ENCODE measurements around the gene FBXL13.
"Not testable (repeated sequence)": the region's sequence is repeated elsewhere in the genome, so short reads cannot be mapped to it uniquely, and the experiment has no call there.

The FBXL13 gene

DNA sequence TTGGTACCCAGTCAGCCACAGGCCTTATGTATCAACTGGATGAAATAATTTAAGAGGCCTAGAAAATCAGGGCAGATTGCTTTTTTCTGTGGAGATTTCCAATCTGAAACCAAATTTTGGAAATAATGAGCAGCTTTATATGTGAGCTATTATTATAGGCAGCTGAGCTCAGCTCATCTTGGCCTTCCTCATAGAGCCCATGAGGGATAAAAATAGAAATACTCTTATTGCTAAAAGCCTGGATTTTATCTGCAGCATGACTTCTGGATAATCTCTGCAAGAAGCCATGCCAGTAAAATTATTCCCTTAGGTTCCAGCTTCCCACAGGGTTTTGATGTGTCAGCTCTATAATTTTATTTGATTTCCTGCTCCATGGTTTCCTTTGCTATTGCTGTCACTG, 282.8 kb downstream of the FBXL13 start:
- H3K27ac ChIP-seq (replicated peaks); H3K27me3 ChIP-seq (ENCODE audit: insufficient read depth, poor library complexity, severe bottlenecking); H3K4me3 ChIP-seq (replicated peaks; ENCODE audit: insufficient read depth, low read length); DNase-seq (ENCODE audit: low read depth in 1 of 2, low spot score in 1 of 2): not testable (repeated sequence)

DNA sequence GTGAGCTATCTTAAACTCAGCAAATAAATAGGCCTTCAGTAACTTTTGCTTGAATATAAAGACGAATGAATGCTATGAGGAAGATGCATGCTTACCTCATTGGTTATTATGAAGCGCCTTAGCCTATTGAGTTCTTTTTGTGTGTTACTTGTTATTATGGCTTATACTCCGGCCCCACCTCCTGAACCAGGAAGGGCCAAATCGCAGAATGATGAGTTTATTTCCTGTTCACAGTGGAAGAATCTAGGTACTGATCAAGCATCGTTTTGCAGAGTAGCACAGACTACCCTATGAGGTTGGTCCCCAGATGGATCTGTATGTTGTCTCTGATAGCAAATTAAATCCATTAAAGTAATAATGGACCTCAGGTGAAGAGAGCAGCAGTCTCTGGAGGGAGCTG, 283.2 kb downstream of the FBXL13 start:
- H3K4me3 ChIP-seq (replicated peaks; ENCODE audit: insufficient read depth, low read length); DNase-seq (ENCODE audit: low read depth in 1 of 2, low spot score in 1 of 2); H3K27me3 ChIP-seq (ENCODE audit: insufficient read depth, poor library complexity, severe bottlenecking); H3K27ac ChIP-seq (replicated peaks): not testable (repeated sequence)

DNA sequence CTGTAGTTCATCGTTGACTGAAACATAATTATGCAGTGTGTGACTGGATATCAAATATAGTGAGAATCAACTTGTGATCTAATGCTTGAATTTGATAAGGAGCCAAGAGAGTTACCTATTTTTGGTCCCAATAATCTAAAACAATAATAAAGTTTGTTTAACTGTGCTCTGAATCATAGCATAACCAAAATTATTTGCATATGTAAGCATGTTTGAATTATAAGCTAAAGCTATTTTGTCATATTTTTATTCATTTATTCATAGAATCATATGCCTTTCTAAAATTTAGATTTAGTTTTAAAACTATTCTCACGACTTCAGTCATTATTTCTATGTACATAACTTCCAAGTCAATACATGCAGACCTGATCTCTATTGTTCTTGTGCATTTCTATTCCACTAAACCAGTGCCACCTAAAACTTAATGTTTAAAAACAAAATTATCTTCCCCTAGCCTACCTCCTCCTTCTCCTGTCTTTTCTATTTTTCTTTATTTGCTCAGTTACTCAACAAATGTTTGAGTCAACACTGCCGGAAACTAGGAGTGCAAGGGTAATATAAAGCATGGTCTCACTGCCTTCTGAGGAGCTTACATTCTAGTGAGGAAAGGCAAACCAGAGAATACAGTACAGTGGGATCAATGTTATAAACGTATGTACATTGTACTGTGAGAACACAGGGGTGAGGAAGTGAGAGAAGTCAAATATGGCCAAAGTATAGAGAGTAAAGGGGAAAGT, 284.1 kb downstream of the FBXL13 start:
- not testable (repeated sequence) for DNase-seq (ENCODE audit: low read depth in 1 of 2, low spot score in 1 of 2); H3K27ac ChIP-seq (replicated peaks); H3K4me3 ChIP-seq (replicated peaks; ENCODE audit: insufficient read depth, low read length); H3K27me3 ChIP-seq (ENCODE audit: insufficient read depth, poor library complexity, severe bottlenecking)

DNA sequence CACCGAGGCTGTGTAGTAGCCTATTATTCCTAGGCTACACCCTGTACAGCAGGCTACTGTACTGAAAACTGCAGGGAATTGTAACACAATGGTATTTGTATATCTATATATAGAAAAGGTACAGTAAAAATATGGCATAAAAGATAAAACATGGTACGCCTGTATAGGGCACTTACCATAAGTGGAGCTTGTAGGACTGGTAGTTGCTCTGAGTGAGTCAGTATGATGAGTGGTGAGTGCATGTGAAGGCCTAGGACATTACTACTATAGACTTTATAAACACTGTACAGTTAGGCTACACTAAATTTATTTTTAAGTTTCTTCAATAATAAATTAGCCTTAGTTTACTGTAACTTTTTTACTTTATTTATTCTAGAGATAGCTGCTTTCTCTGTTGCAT, 285.8 kb downstream of the FBXL13 start:
- not testable (repeated sequence) for DNase-seq (ENCODE audit: low read depth in 1 of 2, low spot score in 1 of 2); H3K4me3 ChIP-seq (replicated peaks; ENCODE audit: insufficient read depth, low read length); H3K27me3 ChIP-seq (ENCODE audit: insufficient read depth, poor library complexity, severe bottlenecking); H3K27ac ChIP-seq (replicated peaks)

DNA sequence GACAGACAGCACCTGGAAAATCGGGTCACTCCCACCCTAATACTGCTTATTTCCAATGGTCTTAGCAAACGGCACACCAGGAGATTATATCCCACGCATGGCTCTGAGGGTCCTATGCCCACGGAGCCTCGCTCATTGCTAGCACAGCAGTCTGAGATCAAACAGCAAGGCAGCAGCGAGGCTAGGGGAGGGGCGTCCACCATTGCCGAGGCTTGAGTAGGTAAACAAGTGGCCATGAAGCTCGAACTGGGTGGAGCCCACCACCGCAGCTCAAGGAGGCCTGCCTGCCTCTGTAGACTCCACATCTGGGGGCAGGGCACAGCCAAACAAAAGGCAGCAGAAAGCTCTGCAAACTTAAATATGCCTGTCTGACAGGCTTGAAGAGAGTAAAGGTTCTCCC, 293.7 kb downstream of the FBXL13 start:
- not testable (repeated sequence) for H3K4me3 ChIP-seq (replicated peaks; ENCODE audit: insufficient read depth, low read length); DNase-seq (ENCODE audit: low read depth in 1 of 2, low spot score in 1 of 2); H3K27ac ChIP-seq (replicated peaks); H3K27me3 ChIP-seq (ENCODE audit: insufficient read depth, poor library complexity, severe bottlenecking)

DNA sequence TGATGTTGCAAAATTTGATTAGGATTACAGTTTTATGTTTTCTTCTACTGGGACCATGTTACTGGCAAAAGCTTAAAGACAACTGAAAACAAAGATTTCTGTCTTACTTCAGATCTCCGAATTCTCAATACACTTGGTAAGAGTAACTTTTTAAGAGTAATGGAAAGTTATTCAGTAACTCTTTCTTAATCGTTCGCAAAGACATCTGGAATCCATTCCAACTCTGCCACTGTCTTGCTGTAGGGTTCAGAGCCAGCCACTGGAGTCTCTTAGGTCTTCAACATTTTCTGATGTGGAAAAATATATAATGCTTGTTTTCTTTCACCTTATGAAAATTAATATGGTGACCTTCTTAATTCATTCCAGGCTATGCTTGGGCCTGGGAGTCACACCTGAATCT, 295.9 kb downstream of the FBXL13 start:
- not testable (repeated sequence) for H3K27ac ChIP-seq (replicated peaks); H3K4me3 ChIP-seq (replicated peaks; ENCODE audit: insufficient read depth, low read length); H3K27me3 ChIP-seq (ENCODE audit: insufficient read depth, poor library complexity, severe bottlenecking); DNase-seq (ENCODE audit: low read depth in 1 of 2, low spot score in 1 of 2)

DNA sequence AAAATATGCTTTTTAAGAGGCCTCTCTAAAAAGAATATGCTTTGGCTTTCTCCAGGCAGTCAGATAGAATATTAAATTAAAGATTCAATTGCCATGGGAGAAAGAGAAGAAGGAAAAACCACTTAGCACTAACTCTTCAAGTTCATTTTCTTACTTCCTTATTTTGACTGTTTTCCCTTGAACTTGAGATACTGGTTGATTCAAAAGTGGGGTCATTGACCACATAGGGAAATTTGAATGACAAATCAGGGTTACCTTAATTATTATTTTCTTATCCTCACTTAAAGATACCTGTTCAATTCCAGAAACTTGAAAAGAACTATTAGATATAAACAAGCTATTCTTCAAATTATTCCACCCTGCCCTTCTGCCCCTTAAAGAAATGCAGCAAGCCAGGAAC, 298.4 kb downstream of the FBXL13 start:
- H3K27ac ChIP-seq (replicated peaks); DNase-seq (ENCODE audit: low read depth in 1 of 2, low spot score in 1 of 2); H3K27me3 ChIP-seq (ENCODE audit: insufficient read depth, poor library complexity, severe bottlenecking); H3K4me3 ChIP-seq (replicated peaks; ENCODE audit: insufficient read depth, low read length): not testable (repeated sequence)

DNA sequence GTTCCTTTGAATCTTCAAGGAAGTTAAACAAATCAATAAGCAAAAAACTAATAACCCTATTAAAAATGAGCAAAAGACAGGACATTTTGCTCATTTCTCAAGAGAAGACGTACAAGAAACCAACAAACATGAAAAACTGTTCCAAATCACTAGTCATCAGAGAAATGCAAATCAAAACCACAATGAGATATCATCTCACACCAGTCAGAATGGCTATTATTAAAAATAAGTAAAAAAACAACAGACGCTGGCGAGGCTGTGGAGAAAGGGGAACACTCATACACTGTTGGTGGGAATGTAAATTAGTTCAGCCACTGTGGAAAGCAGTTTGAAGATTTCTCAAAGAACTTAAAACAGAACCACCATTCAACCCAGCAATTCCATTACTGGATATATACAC, 304.1 kb downstream of the FBXL13 start:
- H3K27me3 ChIP-seq (ENCODE audit: insufficient read depth, poor library complexity, severe bottlenecking); H3K4me3 ChIP-seq (replicated peaks; ENCODE audit: insufficient read depth, low read length); H3K27ac ChIP-seq (replicated peaks); DNase-seq (ENCODE audit: low read depth in 1 of 2, low spot score in 1 of 2): not testable (repeated sequence)

DNA sequence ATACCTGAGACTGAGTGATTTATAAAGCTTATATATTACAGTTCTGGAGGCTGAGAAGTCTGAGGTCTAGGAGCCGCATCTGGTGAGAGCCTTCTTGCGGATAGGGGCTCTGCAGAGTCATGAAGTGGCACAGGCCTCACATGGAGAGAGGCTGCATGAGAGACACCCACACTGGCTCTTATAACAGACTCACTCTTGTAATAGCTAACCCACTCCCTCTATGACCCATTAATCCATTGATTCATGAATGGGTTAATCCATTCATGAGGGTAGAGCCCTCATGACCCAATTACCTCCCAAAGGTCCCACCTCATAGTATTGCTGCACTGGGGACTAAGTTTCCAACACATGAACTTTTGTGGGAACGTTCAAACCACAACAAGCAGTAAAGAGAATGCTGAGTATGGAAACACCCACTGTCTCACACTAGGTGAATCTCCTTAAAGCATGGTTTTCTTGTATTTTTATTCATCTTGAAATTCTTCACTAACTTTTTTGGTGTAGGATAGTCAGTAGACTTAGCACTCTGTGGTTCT, 304.9 kb downstream of the FBXL13 start:
- DNase-seq (ENCODE audit: low read depth in 1 of 2, low spot score in 1 of 2); H3K27ac ChIP-seq (replicated peaks); H3K27me3 ChIP-seq (ENCODE audit: insufficient read depth, poor library complexity, severe bottlenecking); H3K4me3 ChIP-seq (replicated peaks; ENCODE audit: insufficient read depth, low read length): not testable (repeated sequence)

DNA sequence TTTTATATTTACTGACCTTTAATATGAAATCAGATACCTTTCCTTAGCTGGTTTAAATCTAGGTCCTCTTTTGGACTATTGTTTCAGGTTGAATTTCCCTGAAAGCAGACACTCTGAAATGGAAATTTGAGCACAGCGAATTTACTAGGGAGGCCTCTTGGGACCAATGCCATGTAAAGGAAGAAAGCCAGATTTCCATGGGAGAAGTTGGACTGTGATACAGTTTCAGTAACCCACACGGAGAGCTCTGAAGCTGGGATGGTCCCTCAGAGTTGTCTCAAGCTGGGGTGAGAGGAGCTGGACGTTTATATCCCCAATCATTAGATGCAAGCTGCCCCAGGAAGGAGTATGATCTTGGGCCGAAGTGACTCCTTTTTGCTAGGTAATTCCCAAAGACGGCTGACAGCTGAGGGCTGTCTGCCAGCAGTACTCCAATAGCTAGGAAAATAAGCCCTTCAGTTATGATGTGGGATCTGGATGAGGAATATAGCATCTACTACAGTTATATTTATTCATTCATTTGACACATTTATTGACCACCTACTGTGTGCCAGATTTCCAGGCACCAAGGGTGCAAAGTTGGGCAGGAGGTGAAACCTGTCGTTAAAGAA, 311.2 kb downstream of the FBXL13 start:
- H3K27ac ChIP-seq (replicated peaks); DNase-seq (ENCODE audit: low read depth in 1 of 2, low spot score in 1 of 2); H3K4me3 ChIP-seq (replicated peaks; ENCODE audit: insufficient read depth, low read length); H3K27me3 ChIP-seq (ENCODE audit: insufficient read depth, poor library complexity, severe bottlenecking): not testable (repeated sequence)
